ENCODE results near the gene HYCC2.

Gene HYCC2

GRCh38 chr2:201109186-201109585 is 37.7 kb upstream of the HYCC2 start:
- TF ChIP-seq TCF4 (CRISPR knock-in tag; IDR thresholded peaks at IDR 0.05; ENCODE audit: borderline replicate concordance), result no peak
- TF ChIP-seq ZFP30 (CRISPR knock-in tag; IDR thresholded peaks at IDR 0.05), result no peak
- TF ChIP-seq TSHZ2 (CRISPR knock-in tag; IDR thresholded peaks at IDR 0.05), result no peak
- ATAC-seq, result no peak

GRCh38 chr2:201108341-201108740 is 36.9 kb upstream of the HYCC2 start:
- TF ChIP-seq ARNTL (CRISPR knock-in tag; IDR thresholded peaks at IDR 0.05; ENCODE audit: borderline replicate concordance, low read depth) (no peak), PATZ1 (CRISPR knock-in tag; IDR thresholded peaks at IDR 0.05; ENCODE audit: borderline replicate concordance) (no peak), ZC3H10 (CRISPR knock-in tag; IDR thresholded peaks at IDR 0.05) (no peak), ZNF565 (CRISPR knock-in tag; conservative IDR thresholded peaks at IDR 0.05; ENCODE audit: low read depth) (no peak), ZNF70 (CRISPR knock-in tag; IDR thresholded peaks at IDR 0.05) (no peak), RARB (CRISPR knock-in tag; IDR thresholded peaks at IDR 0.05) (no peak), OSR1 (CRISPR knock-in tag; IDR thresholded peaks at IDR 0.05) (no peak), CSDC2 (CRISPR knock-in tag; IDR thresholded peaks at IDR 0.05) (no peak), GLIS3 (CRISPR knock-in tag; IDR thresholded peaks at IDR 0.05) (no peak), SNAI2 (CRISPR knock-in tag; IDR thresholded peaks at IDR 0.05) (no peak), ESRRG (CRISPR knock-in tag; IDR thresholded peaks at IDR 0.05) (no peak), ZNF8 (CRISPR knock-in tag; IDR thresholded peaks at IDR 0.05) (no peak), CREB5 (CRISPR knock-in tag; IDR thresholded peaks at IDR 0.05; ENCODE audit: low read depth) (no peak), PPARA (CRISPR knock-in tag; IDR thresholded peaks at IDR 0.05; ENCODE audit: borderline replicate concordance) (no peak), ZFP30 (CRISPR knock-in tag; IDR thresholded peaks at IDR 0.05) (no peak)
- no peak for ATAC-seq

- ATAC-seq, result no peak
- TF ChIP-seq CSDC2 (CRISPR knock-in tag; IDR thresholded peaks at IDR 0.05) (no peak), SNAI2 (CRISPR knock-in tag; IDR thresholded peaks at IDR 0.05) (no peak), ZNF70 (CRISPR knock-in tag; IDR thresholded peaks at IDR 0.05) (no peak), TSHZ2 (CRISPR knock-in tag; IDR thresholded peaks at IDR 0.05) (no peak), ESRRG (CRISPR knock-in tag; IDR thresholded peaks at IDR 0.05) (no peak), RARB (CRISPR knock-in tag; IDR thresholded peaks at IDR 0.05) (no peak), PPARA (CRISPR knock-in tag; IDR thresholded peaks at IDR 0.05; ENCODE audit: borderline replicate concordance) (no peak), CSRNP3 (CRISPR knock-in tag; IDR thresholded peaks at IDR 0.05) (no peak), TOX (CRISPR knock-in tag; IDR thresholded peaks at IDR 0.05; ENCODE audit: borderline replicate concordance) (no peak), PATZ1 (CRISPR knock-in tag; IDR thresholded peaks at IDR 0.05; ENCODE audit: borderline replicate concordance) (no peak), GLIS3 (CRISPR knock-in tag; IDR thresholded peaks at IDR 0.05) (no peak)
Measured at GRCh38 chr2:201107624-201108023, 36.2 kb upstream of the HYCC2 start.
